ENCODE data around the gene ATP13A3. TPM values are rescaled to one million over a fixed set of nuclear protein-coding genes. Genes with fewer than 3 reads are reported as not detected.

The ATP13A3 gene
- total RNA-seq, 1 donor from 2014 or later = 91.9 TPM

DNA sequence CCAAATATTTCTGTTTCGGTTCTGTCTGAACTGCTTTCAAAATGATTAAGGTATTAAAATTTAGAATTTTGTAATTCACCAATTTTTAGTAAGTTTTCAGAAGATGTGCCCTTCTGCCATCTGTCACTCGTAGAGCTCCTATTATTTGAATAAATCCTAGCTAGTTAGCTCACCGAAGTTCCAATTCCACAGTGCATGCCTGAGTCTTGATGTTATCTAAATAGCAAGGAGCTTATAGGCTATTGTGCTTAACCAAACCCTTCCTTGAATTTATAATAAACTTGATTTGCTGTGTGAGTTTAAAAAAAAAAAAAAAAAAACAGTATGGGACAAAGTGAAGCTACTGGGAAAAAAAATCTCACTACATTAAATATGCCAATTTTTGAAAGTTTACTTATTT, 18.7 kb downstream of the ATP13A3 start:
- DNase-seq (no peak), ATAC-seq (ENCODE audit: low read depth) (no peak)
- ChIA-PET POLR2A (no interaction called here), CTCF (interaction anchor here (2.1 kb wide), 1 partner anchor 126 kb away, joined by 6 read pairs; no protein-coding TSS in a partner anchor)
- Mint-ChIP-seq H3K27ac (no peak overlapping the region), H3K27me3 (no peaks in the 10 kb centered on the region), H3K36me3 (ENCODE audit: low read depth) (no peaks in the 10 kb centered on the region), H3K9me3 (no peaks in the 10 kb centered on the region), H3K4me1 (peaks cover 17% of the 10 kb centered on the region), H3K4me3 (no peak overlapping the region)
- no peak for TF ChIP-seq CTCF (IDR thresholded peaks at IDR 0.05)
- intact Hi-C loops (cut with micrococcal nuclease) = loop anchor here (5.0 kb wide), 1 partner anchor 41 kb away; no protein-coding TSS in a partner anchor

- Mint-ChIP-seq H3K36me3 (ENCODE audit: low read depth) (peaks cover 2% of the 10 kb centered on the region), H3K27ac (no peak overlapping the region), H3K4me3 (no peak overlapping the region), H3K9me3 (no peaks in the 10 kb centered on the region), H3K4me1 (peaks cover 15% of the 10 kb centered on the region), H3K27me3 (no peaks in the 10 kb centered on the region)
- TF ChIP-seq CTCF (IDR thresholded peaks at IDR 0.05) = no peak
- DNase-seq (no peak), ATAC-seq (ENCODE audit: low read depth) (no peak)
- ChIA-PET CTCF (interaction anchor here (2.1 kb wide), 1 partner anchor 127 kb away, joined by 6 read pairs; no protein-coding TSS in a partner anchor), POLR2A (interaction anchor here (0.6 kb wide), 1 partner anchor 178 kb away, joined by 3 read pairs; no protein-coding TSS in a partner anchor)
- intact Hi-C loops (cut with micrococcal nuclease) = loop anchor here (5.0 kb wide), 1 partner anchor 40 kb away; no protein-coding TSS in a partner anchor
Observed at GRCh38 chr3:194466761-194467356, 19.9 kb downstream of the ATP13A3 start.

DNA sequence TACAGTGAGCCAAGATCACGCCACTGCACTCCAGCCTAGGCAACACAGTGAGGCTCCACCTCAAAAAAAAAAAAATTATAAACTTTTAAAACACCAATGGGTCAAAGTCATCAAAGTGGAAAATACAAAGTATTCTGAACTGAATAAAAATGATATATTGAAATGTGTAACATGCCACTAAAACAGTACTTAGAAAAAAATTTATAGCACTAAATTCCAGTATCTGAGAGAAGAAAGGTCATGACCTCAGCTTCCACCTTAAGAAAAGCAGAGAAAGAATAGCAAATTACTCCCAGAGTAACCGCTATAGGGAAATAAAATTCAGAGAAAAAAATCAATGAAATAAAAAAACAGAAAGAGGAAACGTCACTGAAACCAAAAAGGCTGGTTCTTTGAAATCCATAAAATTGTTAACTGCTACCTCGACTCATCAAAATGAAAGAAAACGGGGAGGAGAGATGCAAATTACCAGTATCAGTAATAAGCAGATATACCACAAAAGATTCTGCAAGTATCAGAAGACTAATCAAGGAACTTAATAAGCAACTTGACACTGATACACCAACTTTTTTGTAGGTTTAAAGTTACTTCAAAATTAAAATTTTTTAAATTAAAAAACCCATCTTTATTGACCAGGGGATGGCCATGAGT, 20.8 kb downstream of the ATP13A3 start:
- POLR2A ChIA-PET = interaction anchor here (0.6 kb wide), 1 partner anchor 168 kb away, joined by 3 read pairs; no protein-coding TSS in a partner anchor
- Mint-ChIP-seq H3K27me3 (no peaks in the 10 kb centered on the region), H3K4me3 (no peak overlapping the region), H3K36me3 (ENCODE audit: low read depth) (peaks cover 6% of the 10 kb centered on the region), H3K4me1 (peaks cover 15% of the 10 kb centered on the region), H3K9me3 (no peaks in the 10 kb centered on the region), H3K27ac (no peak overlapping the region)
- no peak for TF ChIP-seq CTCF (IDR thresholded peaks at IDR 0.05)
- ATAC-seq (ENCODE audit: low read depth) (no peak), DNase-seq (no peak)
- CTCF ChIA-PET = interaction anchor here (1.0 kb wide), 1 partner anchor 108 kb away, joined by 5 read pairs; no protein-coding TSS in a partner anchor
- intact Hi-C loops (cut with micrococcal nuclease) = loop anchor here (5.0 kb wide), 1 partner anchor 39 kb away; no protein-coding TSS in a partner anchor

DNA sequence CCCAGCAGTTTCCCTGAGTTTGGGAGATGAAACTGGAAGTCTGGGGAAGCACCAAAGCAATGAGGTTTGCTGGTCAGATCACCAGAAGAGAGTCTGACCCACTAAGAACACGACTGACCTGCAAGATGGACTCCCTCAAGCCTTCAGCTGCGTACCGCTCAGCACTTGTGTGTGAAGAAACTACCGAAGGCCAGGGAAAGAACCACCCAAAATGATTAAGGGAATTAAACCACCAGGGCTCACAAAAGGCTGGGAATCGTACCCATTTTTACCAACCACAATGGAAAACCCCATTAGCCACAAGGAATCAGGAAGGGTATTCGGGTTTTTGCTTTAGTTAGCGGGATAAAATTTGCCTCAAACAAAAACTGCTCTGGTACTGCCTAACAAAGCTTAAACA, 21.6 kb downstream of the ATP13A3 start:
- Mint-ChIP-seq H3K27me3 (no peaks in the 10 kb centered on the region), H3K27ac (no peak overlapping the region), H3K9me3 (no peaks in the 10 kb centered on the region), H3K4me3 (no peak overlapping the region), H3K36me3 (ENCODE audit: low read depth) (peaks cover 11% of the 10 kb centered on the region), H3K4me1 (peaks cover 15% of the 10 kb centered on the region)
- ChIA-PET POLR2A (no interaction called here), CTCF (no interaction called here)
- intact Hi-C loops (cut with micrococcal nuclease) = loop anchor here (5.0 kb wide), 1 partner anchor 38 kb away; no protein-coding TSS in a partner anchor
- TF ChIP-seq CTCF (IDR thresholded peaks at IDR 0.05) = no peak
- DNase-seq = no peak
- ATAC-seq (ENCODE audit: low read depth) = no peak

DNA sequence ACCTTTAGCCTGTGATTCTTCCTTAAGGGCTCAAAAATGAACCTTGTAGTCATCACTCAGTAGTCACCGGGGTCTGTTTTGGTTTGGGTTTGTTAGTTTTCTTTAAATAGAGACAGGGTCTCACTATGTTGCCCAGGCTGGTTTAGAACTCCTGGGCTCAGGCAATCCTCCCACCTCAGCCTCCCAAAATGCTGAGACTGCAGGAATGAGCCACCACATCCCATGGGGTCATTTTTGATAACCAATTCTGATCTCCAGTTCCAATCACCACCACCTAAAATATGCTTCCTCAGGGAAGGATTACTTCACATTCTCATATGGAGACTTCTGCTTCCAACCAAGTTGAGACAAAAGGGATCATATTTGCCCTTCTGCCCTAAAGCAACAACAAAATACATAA, 22.1 kb downstream of the ATP13A3 start:
- Mint-ChIP-seq H3K4me1 (peaks cover 15% of the 10 kb centered on the region), H3K36me3 (ENCODE audit: low read depth) (peaks cover 16% of the 10 kb centered on the region), H3K27ac (no peak overlapping the region), H3K27me3 (no peaks in the 10 kb centered on the region), H3K4me3 (no peak overlapping the region), H3K9me3 (no peaks in the 10 kb centered on the region)
- no peak for ATAC-seq (ENCODE audit: low read depth)
- ChIA-PET CTCF (no interaction called here), POLR2A (no interaction called here)
- intact Hi-C loops (cut with micrococcal nuclease) = loop anchor here (5.0 kb wide), 1 partner anchor 37 kb away; no protein-coding TSS in a partner anchor
- DNase-seq = no peak
- no peak for TF ChIP-seq CTCF (IDR thresholded peaks at IDR 0.05)
